GM21423 (cell line): ENCODE data around the gene PGC.

Source experiments
- ATAC-seq: cut with Tn5 transposase; IDR thresholded peaks from one replicate; pipeline ENCODE4 v1.9.1; 2021; ENCODE audit warnings: mild to moderate bottlenecking, moderate library complexity; ENCODE audit not compliant: unreplicated experiment

PGC gene

DNA sequence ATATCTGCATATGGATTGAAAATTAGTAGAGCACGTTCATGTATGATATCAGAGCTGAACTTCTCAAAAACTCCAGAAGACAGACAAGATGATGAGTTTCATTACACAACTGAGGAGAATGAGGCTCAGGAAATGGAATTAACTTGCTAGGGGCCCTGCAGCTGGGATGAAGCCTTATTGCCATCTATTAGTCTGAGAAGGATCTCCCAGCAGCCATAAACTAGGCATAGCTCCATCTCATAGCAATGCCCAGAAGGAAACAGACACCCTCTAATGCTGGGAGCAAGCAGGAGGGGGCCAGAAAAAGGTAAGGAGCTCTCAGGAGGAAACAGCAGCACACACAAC, 29.8 kb downstream of the PGC start:
- ATAC-seq: no peak

DNA sequence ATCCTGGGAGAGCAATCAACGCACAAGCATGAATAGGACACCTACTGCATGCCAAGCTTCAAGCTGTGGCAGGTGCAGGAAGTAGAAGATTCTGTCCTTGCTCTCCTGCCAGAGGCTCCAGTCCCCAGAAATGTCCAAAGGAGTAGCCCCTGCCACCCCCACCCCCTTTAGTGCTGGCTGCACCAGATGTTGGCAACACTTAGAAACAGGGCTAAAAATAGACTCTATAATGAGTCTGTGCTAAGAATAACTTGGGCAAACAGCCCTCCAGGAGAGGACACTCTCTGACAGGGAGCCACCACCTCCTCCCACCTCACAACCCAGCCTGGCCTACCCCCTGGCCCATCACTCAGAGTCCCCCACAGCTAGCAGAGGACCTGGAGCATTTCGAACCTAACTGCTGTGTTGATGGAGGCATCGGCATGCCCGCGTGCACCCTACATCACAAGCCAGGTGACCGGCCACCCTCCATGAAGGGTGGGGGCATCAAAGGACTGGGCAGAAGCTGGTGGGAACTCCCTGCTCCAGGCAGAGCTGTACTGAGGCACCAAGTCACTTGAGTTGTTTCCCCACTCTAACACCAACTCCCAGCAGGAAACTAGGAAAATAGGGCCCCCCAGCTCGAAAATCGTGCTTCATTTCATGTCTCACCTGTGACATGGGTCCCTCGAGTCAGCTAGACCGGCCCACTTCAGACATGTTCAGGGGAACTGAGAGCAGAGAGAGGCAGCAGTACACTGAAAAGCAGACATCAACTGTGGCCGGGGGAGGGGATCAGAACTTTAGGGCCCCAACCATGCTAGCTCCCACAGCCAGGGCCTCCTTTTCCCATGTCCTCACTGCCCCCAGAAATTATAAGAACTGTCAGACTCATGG, 30.4 kb downstream of the PGC start:
- ATAC-seq: no peak

DNA sequence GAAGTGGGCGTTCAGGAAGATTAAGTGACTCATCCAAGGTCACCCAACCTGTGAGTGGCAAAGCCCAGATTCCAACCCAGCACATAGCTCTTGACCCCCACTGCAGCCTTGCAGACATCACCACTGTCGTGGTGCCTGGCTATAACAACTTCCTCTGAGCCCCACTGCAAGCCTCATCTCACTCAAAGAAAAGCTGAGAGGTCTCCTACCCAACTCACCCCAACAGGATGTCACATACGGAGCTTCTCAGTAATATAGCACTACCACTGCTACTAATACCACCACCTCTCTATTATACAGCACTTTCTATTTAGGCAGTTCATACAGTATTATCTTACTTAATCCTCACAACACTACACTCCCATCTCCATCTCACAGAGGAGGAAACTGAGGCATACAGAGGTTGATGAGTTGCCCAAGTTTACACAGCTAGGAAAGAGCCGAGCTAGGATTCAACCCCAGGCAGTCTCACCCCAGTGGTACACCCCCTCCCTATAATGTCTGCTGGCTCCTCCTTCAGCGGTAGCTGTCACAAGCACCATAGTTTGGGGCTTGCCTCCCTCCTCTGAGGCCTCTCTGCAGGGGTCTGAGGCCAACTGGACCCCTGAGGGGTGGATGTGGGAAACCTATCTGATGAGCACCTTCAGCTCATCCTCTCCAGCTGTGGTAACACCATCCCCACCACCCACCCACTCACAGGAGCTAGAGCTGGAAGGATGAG, 31.2 kb downstream of the PGC start:
- ATAC-seq: no peak

DNA sequence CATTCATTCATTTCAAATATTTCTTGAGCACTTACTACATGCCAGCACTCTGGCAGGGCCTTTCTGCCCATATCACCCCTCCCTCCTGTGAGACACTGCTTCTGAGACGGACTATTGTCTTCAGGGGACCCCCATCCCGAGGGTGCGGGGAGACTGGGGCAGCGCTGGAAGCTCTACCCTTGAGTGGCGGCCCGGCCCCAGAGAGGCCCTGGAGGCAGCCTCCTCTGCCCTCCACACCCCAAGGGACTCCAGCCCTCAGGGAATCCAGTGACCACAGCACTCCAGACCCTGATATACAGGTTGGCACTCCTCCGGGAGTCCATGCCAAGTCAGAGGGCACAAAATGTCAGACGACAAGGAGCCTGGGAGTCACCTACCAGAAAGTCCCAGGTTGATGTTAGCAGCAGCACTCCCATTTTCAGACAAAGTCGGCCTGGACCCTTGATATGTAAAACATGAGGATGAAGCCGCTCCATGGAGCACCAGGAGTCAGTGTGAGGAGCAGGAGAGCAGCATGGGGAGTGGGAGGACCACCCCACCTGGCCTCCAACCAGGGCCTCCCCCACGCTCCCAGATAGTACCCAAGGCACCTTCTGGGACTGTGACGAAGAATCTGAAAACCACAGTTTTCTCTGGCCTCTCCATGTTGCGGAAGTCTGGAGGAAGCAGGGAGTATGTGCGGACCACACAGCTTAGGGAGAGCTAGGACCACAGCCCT, 32.5 kb downstream of the PGC start:
- ATAC-seq: no peak

DNA sequence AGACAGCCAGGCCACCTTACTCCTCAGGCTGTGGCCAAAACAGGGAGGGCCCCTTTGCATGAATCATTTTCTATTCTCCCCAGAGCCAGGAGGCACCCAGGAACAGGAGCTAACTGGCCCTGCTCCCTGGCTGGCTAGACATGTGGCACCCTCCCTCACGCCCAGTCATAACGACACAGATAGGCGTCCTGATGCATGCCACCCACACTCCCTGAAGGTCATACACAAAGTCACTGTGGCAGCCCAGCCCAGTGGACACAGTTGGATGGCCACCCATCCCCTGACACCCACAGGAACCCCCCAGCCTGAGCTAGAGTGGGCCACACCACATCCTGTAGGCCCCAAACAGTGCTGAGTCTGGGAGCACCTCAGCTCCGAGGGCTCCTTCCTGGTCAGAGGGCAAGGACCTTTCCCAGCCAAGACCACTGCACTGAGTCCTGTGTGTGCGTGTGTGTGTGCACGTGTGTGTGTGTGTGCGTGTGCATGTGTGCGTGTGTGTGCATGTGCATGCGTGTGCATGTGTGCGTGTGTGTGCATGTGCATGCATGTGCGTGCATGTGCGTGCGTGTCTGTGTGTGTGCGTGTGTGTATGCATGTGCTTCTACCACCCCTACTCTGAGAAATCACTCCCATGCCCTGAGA, 33.4 kb downstream of the PGC start:
- ATAC-seq: peak; percentile 53

DNA sequence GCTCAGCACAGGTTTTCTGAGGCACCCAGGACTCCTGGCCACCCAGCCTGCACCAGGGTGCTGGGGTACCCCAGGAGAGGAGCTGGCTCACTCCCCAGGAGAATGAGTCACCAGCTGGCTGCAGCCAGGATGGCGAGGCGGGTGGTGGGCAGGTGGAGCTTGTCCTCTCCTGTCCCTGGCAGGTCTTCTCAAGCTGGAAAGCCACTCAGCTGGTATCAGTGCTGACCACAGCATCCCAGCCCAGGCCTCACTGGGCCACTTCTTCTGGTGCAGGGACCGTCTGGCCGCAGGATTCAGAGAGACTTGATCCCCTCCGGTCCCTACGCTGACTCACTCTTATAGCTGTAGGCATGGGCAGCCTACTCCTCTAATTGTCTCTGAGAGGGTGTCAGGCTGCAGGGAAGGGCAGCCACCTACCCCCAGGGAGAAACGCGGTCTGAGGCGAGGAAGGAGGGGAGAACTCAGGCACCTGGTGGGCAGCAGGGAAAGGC, 34.0 kb downstream of the PGC start:
- ATAC-seq: peak; percentile 10

DNA sequence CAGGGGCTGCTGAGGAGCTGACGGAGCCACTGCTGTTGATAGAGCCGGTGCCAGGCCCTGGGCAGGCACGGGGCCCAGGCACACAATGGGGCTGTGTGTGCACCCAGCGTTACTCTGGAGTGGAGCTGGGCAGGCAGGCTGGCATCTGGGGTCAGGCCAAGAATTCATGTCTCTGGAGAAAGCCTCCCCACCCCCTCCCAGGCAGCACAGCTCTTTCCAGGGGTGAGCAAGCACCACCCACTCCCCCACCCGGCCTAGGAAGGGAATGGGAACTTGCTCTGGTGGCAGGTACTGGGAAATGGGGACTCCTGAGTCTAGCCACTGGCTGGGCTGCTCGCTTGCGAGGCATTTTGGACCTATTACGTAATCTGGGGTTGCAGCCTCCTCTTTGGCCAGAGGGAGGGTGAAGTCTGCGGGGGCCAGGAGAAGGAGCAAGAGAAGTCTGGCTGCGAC, 34.5 kb downstream of the PGC start:
- ATAC-seq: no peak

DNA sequence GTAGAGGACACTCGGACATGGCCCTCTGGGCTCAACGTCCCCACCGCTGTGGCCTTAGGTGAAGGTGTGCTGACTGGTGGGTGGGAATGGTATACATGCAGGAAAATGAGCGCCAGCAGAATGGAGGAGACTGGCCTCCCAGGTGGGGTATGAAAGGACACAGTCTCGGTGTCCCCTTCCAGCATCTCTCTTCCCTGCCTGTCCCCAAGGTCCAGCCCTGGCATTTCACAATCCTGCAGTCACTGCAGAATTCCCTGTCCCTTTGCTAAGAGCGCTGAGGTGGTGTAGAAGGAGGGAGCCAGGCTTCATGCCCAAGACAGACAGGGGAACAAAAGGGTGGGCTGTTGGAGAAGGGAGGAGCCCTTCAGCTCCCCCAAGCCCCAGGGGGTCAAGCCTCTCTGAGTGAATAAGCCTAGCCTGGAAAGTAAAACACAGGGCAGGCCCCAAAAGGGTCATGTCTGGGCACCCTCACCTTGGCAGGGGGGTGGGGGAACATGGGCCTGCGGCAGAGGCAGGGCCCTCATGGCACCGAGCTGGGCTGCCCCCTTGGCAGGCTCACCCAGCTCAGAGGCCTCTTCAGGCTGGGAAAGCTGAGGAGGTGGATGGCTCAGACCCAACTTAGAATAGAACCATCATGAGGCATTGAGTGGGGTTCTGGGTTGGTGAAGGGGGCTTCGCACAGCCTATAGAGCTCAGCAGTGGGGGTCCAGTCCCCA, 35.7 kb downstream of the PGC start:
- ATAC-seq: no peak

DNA sequence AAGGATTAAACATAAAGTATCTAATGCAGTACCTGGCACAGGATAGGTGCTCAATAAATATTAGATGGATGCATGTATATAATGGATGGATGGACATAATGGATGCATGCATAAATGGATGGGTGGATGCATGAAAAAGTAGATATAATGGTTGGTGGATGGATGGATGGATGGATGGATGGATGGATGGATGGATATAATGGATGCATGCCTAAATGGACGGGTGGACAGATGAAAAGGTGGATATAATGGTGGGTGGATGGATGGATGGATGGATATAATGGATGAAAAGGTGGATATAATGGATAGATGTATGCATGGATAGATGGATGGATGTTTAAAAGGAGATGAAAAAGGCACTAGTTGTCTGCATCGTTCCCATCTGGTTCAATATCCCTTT, 37.8 kb downstream of the PGC start:
- no peak for ATAC-seq

DNA sequence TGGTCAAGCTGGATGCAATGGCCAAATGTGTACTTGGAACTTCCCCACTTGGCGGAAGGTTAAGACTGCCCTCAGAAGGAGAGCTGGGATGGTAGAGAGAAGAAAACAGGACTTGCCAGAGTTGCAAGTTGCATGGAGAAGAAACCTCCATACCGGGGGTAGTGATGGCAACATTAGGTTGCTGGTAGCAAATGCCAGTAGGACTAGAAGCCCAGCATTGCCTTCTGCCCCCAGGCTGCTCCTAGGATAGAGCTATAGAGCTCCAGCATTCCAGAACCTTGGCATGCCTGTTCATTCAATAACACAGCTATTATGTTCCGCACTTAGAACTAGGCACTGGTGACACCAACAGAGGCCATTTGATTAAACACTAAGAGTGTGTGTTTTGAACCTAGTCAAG, 38.3 kb downstream of the PGC start:
- no peak for ATAC-seq

DNA sequence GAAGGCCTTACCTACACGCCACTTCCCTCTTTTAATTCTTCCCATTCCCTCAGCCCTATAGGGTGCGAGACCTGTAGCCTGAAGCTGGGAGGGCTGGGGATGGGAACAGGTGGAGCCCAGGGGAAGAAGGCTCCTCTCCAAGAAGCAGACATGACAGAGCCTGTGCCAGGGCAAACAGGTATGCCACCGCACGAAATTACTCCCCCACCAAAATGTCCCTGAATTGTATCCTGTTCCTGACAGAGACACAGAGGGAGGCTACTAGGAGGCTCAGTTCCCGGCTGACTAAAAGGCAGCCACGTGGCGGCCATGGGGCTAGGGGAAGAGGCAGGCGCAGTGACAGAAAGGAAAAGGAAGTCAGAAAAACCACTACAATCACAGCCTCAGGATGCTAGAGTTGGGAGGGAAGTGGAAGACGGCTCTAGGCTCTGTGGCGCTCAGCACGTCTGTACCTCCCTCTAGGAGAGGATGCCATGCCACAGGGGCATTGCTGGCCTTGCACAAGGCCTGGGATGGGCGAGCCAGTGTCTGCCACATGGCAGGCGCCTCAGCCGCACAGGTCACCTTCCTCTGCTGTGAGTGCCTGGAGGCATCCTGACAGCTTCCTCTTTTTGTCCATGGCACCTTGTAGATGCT, 39.5 kb downstream of the PGC start:
- ATAC-seq: no peak

DNA sequence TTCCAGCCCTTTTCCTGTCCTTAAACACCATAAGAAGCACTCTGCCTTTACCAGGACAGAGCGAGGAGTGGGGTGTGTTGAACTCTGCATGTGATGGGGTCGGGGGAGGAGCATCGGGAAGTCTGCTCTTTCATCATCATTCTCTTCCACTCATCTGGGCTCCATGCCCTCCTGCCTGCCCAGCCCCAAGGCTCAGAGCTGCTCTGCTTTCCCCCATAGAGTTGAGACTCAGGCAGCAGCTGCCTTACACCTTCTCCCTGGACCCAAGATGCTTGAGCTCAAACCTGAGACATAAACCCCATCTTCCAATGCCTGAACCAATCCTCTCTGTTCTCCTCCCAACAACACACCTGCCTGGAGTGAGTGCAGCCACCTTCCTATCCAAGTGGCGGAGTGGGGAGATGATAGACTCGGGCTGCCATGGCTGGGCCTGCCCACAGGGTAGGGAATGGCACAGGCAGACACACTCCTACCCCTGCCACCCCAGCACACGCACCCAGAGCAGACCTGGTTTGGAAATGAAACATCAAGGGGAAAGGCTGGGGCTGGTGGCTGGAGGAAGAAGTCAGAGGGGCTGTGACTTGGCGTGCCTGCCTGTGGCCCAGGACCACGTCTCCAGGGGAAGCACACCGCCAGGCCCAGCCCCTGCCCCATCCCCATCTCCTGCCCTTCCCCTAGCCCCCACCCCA, 40.2 kb downstream of the PGC start:
- no peak for ATAC-seq

DNA sequence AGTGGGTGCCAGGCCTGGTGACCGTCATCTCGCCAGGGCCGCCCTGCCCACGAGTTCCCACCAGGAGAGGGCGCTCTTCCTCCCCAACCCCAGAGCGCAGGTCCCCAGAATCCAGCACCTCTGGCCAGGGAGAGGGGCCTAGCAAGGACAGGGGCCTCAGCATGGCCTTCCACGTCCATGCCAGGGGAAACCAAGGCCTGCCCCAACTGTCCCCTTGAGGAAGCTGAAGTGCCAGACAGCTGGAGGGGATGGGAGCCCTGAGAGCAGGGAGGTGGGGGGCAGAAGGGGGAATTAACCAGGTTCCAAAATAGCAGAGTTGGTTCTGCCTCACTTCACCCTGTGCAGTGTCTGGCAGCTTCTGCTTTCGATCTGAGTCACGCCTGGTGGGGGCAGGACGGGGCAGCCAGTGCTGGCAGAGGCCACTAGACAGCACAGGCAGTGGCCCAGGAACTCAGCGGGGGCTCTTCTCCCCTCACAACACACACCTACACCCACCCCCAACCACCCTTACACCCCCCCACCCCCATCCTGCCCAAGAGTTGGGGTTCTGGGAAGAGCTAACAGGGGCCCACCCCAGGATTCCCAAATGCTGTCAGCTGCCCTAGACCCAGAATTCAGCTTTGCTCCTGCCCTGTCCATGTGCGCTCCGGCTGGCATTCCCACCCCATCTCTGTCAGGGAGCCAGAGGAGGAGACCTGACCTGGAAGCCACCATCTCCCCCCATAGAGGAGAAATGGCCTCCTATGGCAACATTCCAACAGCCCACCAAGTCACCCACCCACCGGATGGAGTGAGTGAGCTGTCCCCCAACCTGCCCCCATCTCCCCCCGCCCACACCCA, 41.0 kb downstream of the PGC start:
- ATAC-seq: peak; percentile 70

DNA sequence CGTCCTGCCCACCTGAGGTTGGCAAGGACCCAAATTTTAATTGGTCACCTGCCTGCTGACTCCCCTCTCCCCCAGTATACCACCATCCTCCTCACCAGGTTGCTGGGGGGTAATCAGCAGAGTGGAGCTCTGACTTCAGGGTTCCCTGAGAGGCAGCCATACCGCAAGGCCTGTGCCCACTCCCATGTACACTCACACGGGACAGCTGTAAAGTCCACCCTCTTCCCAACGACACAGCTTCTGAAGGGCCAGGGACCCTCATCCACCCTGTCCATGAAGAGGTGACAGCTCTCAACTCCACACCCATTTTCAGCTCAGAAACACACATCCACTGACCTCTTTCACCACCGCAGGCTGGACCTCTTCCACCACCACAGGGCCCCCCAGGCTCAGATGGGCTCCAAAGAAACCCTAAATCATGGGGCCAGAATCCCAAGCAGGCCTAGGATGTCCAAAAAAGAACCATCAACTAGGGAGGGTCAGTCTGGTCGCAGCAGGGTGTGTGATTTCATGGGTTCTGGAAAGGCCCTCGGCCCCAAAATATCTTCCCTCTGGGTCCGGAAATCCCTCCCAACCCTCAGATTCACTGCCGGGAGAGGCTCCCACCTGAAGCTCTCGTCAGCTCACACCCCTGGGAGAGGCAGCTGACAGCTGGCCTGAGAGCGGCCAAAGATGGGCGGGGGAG, 41.7 kb downstream of the PGC start:
- no peak for ATAC-seq

DNA sequence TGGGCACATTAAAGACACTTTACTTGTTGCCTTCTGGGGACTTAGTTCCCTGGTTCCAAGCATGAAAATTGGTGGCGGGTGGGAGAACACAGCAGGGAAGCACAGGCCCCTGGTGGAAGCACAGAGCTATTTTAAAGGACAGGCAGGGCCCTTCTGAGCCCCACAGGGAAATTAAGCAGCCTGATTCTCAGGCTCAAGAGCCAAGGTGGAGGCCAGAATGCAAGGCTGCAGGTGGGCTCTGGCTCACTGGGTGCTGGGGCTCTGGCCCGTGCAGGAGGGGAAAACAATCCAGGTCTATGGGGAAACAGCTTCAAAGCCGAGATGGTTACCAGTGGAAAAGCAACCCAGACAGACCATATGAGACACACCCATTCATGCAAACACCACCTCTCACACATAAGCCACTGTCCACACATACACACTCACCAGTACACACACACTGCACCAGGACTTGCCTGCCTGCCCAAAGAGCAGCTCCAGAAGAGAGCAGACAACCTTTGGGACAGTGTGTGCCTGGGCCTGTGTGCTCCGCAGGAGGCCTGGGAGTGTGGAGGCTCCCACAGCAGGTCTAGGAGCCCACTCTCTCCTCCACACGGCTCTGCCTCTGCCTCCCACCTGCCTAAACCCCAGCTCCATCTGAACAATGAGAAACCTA, 42.4 kb downstream of the PGC start:
- ATAC-seq: no peak

DNA sequence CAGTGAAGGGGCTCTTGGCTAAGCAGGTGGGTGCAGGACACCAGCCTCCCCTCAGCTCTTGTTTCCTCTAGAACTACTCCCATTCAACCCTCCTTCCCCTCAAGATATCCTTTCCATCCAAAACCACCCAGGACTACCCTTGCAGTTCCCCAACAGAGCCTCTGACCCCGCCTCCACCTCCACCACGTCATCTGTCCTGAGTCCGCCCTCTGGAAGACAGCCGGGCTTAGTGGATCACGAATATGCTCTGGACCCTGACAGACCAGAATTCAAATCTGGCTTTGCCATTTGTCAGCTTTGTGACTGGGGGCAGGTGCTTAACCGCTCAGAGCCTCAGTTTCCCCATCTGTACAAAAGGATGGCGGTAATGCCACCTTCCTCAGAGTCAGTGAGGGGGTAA, 43.2 kb downstream of the PGC start:
- no peak for ATAC-seq

DNA sequence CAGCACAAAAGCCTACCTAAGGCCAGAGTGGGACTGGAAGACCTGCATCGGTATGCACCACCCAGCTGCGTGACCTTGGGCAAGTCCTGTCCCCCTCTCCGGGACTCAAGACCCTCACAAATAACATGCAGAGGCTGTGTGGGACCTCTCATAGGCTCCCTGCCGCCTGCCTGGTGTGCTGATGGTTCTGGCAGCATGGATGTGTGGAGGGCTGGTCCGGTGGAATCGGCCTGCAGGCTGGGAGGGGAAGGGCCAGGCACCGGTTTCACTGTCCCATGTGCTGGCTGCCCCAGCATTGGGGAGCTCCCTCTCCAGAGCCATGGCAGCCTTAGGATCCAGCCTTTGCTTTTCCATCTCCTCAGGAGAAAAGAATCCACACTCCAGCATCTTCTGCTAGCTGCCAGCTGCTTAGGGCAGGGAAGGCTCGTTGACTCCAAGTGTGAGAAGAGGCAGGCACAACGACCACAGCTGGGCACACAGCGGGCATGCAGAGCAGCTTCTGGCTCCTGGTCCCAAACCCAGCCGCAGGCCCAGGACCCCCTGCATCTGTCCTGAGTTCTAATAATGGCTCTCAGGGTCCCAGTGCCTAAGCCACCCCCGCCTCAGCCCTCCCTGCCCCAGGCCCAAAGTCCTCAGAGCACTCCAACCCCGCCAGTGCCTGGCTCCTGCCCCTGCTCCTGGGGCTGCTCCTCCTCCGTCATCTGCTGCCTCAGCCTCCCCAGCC, 44.3 kb downstream of the PGC start:
- ATAC-seq: no peak
